WTC11 (cell line): ENCODE measurements around the gene MAP3K1. TPM values are rescaled to one million over a fixed set of nuclear protein-coding genes. Genes with fewer than 3 reads are reported as not detected.
"Not testable (repeated sequence)": the region's sequence is repeated elsewhere in the genome, so short reads cannot be mapped to it uniquely, and the experiment has no call there.

Experiments
- ATAC-seq: fragments of 200-7000 bp; cut with Tn5 transposase; 2 replicates; pipeline ENCODE4 v1.10.0; 2021; ENCODE audit warnings: mild to moderate bottlenecking, moderate library complexity
- CTCF ChIA-PET: fragments of 300-600 bp; sonication (Branson Sonifier 250); formaldehyde crosslinking; loops from one replicate; lab custom pipeline; 2021; ENCODE audit warnings: antibody characterized with exemption; lab: Charles Lee
- POLR2A ChIA-PET: fragments of 350-600 bp; sonication (Branson Sonifier 250); formaldehyde crosslinking; loops from one replicate; lab custom pipeline; 2021; ENCODE audit warnings: antibody characterized with exemption; lab: Charles Lee
- DNase-seq: peaks from one replicate; pipeline ENCODE4 v3.0.0; 2021; ENCODE audit warnings: low spot score
- H3K27ac Mint-ChIP-seq: 2 replicates; pipeline ENCODE4 v1.8.0; 2021; ENCODE audit warnings: mixed read lengths
- H3K27me3 Mint-ChIP-seq: 2 replicates; pipeline ENCODE4 v1.8.0; 2021; ENCODE audit warnings: low read depth, mild to moderate bottlenecking, moderate library complexity, mixed read lengths
- H3K36me3 Mint-ChIP-seq: 2 replicates; pipeline ENCODE4 v1.8.0; 2021; ENCODE audit warnings: mixed read lengths
- H3K4me1 Mint-ChIP-seq: 2 replicates; pipeline ENCODE4 v1.8.0; 2022; ENCODE audit warnings: mixed read lengths
- H3K4me3 Mint-ChIP-seq: 2 replicates; pipeline ENCODE4 v1.8.0; 2021; ENCODE audit warnings: mild to moderate bottlenecking, moderate library complexity, mixed read lengths
- H3K9me3 Mint-ChIP-seq: 2 replicates; pipeline ENCODE4 v1.8.0; 2021; ENCODE audit warnings: mixed read lengths
- CBFB ChIP-seq: sonication (generic); formaldehyde crosslinking; IDR thresholded peaks from 2 replicates; pipeline ENCODE4 v1.8.1; 2022; ENCODE audit warnings: mild to moderate bottlenecking, low read depth, missing genetic modification reagents
- JUN ChIP-seq: sonication (generic); formaldehyde crosslinking; IDR thresholded peaks from 2 replicates; pipeline ENCODE4 v1.8.0; 2023; ENCODE audit warnings: mild to moderate bottlenecking, missing genetic modification reagents
- NR1H2 ChIP-seq: sonication (generic); formaldehyde crosslinking; IDR thresholded peaks from 2 replicates; pipeline ENCODE4 v1.9.0; 2021; ENCODE audit warnings: mild to moderate bottlenecking, moderate library complexity, missing genetic modification reagents
- NR2C2 ChIP-seq: sonication (generic); formaldehyde crosslinking; IDR thresholded peaks from 2 replicates; pipeline ENCODE4 v1.8.0; 2022; ENCODE audit warnings: mild to moderate bottlenecking, missing genetic modification reagents
- TP53 ChIP-seq: sonication (generic); formaldehyde crosslinking; IDR thresholded peaks from 2 replicates; pipeline ENCODE4 v1.8.1; 2023; ENCODE audit warnings: mild to moderate bottlenecking, missing genetic modification reagents
- total RNA-seq: library from RNA; stranded (reverse); gene quantifications from 3 replicates; pipeline ENCODE4 v1.2.3, GENCODE V29; 2021
- TF ChIP-seq, protein P1 (sequence below): sonication (generic); formaldehyde crosslinking; IDR thresholded peaks from 2 replicates; pipeline ENCODE4 v1.8.0; 2022; ENCODE audit warnings: mild to moderate bottlenecking, missing genetic modification reagents
- TF ChIP-seq, protein P2 (sequence below): sonication (generic); formaldehyde crosslinking; IDR thresholded peaks from 2 replicates; pipeline ENCODE4 v1.8.1; 2023; ENCODE audit warnings: mild to moderate bottlenecking, missing genetic modification reagents, moderate library complexity
- TF ChIP-seq, protein P3 (sequence below): sonication (generic); formaldehyde crosslinking; IDR thresholded peaks from 2 replicates; pipeline ENCODE4 v1.8.1; 2022; ENCODE audit warnings: low read depth, missing genetic modification reagents, borderline replicate concordance
- TF ChIP-seq, protein P4 (sequence below): fragments of 250-450 bp; sonication (Bioruptor Pico); IDR thresholded peaks from 2 replicates; pipeline ENCODE4 v1.9.0; 2021; ENCODE audit warnings: mild to moderate bottlenecking, borderline replicate concordance
- TF ChIP-seq, protein P5 (sequence below): sonication (generic); formaldehyde crosslinking; IDR thresholded peaks from 2 replicates; pipeline ENCODE4 v1.8.0; 2022; ENCODE audit warnings: mild to moderate bottlenecking, missing genetic modification reagents
- TF ChIP-seq, protein P6 (sequence below): fragments of 250-450 bp; sonication (Bioruptor Pico); conservative IDR thresholded peaks from 2 replicates; pipeline ENCODE4 v1.9.0; 2021; ENCODE audit warnings: mild to moderate bottlenecking
- TF ChIP-seq, protein P7 (sequence below): fragments of 250-450 bp; sonication (Bioruptor Pico); IDR thresholded peaks from 2 replicates; pipeline ENCODE4 v2.1.2; 2022; ENCODE audit warnings: mild to moderate bottlenecking, moderate library complexity
- TF ChIP-seq, protein P8 (sequence below): sonication (generic); formaldehyde crosslinking; IDR thresholded peaks from 2 replicates; pipeline ENCODE4 v1.8.1; 2023; ENCODE audit warnings: mild to moderate bottlenecking, missing genetic modification reagents

MAP3K1 gene
- total RNA-seq, 1 experiment from 2014 or later: 16.3 TPM

DNA sequence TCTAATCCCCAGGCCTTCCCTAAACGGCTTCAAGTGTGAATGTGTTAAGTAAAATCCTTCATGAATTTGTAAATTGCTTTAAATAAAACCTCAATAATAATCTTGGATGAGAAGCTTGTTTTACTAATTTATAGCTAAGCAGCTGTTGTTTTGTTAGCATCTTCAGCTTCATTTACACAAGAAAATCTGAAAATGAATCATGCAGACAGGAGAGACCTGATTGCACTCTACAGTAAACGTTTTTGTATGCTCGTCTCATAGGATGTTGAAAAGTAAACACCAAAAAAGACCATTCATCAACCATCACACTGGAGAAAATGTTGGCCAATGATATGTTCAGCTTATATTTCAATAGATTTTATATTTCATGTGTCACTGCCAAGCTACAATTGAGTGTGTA is 40.4 kb upstream of the MAP3K1 start (continued):
- TF ChIP-seq, protein P1, sequence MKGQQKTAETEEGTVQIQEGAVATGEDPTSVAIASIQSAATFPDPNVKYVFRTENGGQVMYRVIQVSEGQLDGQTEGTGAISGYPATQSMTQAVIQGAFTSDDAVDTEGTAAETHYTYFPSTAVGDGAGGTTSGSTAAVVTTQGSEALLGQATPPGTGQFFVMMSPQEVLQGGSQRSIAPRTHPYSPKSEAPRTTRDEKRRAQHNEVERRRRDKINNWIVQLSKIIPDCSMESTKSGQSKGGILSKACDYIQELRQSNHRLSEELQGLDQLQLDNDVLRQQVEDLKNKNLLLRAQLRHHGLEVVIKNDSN (CRISPR knock-in tag): no peak

DNA sequence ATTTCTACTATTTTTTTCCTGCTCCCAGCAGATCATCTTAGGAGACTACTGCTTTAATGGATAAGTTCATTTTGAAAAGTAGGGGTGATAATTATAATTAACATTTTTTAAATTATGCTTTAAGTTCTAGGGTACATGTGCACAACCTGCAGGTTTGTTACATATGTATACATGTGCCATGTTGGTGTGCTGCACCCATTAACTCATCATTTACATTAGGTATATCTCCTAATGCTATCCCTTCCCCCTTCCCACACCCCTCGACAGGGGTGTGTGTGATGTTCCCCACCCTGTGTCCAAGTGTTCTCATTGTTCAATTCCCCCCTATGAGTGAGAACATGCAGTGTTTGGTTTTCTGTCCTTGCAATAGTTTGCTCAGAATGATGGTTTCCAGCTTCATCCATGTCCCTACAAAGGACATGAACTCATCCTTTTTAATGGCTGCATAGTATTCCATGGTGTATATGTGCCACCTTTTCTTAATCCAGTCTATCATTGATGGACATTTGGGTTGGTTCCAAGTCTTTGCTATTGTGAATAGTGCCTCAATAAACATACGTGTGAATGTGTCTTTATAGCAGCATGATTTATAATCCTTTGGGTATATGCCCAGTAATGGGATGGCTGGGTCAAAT is 39.0 kb upstream of the MAP3K1 start:
- H3K27ac Mint-ChIP-seq, ATAC-seq, CTCF ChIA-PET, POLR2A ChIA-PET, H3K27me3 Mint-ChIP-seq, H3K4me3 Mint-ChIP-seq, DNase-seq, H3K4me1 Mint-ChIP-seq: not testable (repeated sequence)
- Mint-ChIP-seq H3K9me3 (peaks cover 27% of the 10 kb centered on the region), H3K36me3 (peaks cover 11% of the 10 kb centered on the region)

DNA sequence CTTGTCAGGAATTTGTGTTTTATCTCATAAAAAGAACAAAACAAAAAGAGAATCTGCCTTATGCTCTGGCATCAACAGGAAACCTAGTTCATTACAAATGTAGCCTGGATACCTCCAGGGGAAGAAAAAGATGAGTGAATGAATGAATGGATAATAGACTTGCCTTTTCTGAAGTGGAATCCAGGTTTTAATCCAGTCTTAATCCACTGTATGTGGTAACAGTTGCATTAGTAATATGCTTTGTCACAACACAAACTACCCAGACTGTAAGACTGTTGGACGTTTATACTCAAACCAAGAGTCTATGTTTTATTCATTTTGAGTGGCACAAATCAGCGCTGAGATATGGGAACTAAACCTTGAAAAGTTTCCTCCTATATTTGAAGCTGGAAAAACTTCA is 32.1 kb upstream of the MAP3K1 start:
- DNase-seq: no peak
- Mint-ChIP-seq H3K27me3 (no peaks in the 10 kb centered on the region; the same call in 1 of the 2 replicates), H3K36me3 (peaks cover 22% of the 10 kb centered on the region), H3K4me3 (no peak overlapping the region), H3K9me3 (peaks cover 33% of the 10 kb centered on the region), H3K4me1 (peaks cover 10% of the 10 kb centered on the region), H3K27ac (no peak overlapping the region)
- POLR2A ChIA-PET: no interaction called here
- CTCF ChIA-PET: interaction anchor here (1.7 kb wide), 1 partner anchor 12 kb away, joined by 4 read pairs; no protein-coding TSS in a partner anchor
- TF ChIP-seq, protein P2, sequence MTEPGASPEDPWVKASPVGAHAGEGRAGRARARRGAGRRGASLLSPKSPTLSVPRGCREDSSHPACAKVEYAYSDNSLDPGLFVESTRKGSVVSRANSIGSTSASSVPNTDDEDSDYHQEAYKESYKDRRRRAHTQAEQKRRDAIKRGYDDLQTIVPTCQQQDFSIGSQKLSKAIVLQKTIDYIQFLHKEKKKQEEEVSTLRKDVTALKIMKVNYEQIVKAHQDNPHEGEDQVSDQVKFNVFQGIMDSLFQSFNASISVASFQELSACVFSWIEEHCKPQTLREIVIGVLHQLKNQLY (CRISPR knock-in tag): no peak
- TF ChIP-seq, protein P3, sequence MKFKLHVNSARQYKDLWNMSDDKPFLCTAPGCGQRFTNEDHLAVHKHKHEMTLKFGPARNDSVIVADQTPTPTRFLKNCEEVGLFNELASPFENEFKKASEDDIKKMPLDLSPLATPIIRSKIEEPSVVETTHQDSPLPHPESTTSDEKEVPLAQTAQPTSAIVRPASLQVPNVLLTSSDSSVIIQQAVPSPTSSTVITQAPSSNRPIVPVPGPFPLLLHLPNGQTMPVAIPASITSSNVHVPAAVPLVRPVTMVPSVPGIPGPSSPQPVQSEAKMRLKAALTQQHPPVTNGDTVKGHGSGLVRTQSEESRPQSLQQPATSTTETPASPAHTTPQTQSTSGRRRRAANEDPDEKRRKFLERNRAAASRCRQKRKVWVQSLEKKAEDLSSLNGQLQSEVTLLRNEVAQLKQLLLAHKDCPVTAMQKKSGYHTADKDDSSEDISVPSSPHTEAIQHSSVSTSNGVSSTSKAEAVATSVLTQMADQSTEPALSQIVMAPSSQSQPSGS (CRISPR knock-in tag): no peak
- TF ChIP-seq, protein P4, sequence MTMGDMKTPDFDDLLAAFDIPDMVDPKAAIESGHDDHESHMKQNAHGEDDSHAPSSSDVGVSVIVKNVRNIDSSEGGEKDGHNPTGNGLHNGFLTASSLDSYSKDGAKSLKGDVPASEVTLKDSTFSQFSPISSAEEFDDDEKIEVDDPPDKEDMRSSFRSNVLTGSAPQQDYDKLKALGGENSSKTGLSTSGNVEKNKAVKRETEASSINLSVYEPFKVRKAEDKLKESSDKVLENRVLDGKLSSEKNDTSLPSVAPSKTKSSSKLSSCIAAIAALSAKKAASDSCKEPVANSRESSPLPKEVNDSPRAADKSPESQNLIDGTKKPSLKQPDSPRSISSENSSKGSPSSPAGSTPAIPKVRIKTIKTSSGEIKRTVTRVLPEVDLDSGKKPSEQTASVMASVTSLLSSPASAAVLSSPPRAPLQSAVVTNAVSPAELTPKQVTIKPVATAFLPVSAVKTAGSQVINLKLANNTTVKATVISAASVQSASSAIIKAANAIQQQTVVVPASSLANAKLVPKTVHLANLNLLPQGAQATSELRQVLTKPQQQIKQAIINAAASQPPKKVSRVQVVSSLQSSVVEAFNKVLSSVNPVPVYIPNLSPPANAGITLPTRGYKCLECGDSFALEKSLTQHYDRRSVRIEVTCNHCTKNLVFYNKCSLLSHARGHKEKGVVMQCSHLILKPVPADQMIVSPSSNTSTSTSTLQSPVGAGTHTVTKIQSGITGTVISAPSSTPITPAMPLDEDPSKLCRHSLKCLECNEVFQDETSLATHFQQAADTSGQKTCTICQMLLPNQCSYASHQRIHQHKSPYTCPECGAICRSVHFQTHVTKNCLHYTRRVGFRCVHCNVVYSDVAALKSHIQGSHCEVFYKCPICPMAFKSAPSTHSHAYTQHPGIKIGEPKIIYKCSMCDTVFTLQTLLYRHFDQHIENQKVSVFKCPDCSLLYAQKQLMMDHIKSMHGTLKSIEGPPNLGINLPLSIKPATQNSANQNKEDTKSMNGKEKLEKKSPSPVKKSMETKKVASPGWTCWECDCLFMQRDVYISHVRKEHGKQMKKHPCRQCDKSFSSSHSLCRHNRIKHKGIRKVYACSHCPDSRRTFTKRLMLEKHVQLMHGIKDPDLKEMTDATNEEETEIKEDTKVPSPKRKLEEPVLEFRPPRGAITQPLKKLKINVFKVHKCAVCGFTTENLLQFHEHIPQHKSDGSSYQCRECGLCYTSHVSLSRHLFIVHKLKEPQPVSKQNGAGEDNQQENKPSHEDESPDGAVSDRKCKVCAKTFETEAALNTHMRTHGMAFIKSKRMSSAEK: no peak
- TF ChIP-seq TP53 (CRISPR knock-in tag) (no peak), NR2C2 (CRISPR knock-in tag) (no peak), NR1H2 (CRISPR knock-in tag) (no peak), CBFB (no peak), JUN (no peak)
- TF ChIP-seq, protein P5, sequence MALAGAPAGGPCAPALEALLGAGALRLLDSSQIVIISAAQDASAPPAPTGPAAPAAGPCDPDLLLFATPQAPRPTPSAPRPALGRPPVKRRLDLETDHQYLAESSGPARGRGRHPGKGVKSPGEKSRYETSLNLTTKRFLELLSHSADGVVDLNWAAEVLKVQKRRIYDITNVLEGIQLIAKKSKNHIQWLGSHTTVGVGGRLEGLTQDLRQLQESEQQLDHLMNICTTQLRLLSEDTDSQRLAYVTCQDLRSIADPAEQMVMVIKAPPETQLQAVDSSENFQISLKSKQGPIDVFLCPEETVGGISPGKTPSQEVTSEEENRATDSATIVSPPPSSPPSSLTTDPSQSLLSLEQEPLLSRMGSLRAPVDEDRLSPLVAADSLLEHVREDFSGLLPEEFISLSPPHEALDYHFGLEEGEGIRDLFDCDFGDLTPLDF (CRISPR knock-in tag): no peak
- TF ChIP-seq, protein P6, sequence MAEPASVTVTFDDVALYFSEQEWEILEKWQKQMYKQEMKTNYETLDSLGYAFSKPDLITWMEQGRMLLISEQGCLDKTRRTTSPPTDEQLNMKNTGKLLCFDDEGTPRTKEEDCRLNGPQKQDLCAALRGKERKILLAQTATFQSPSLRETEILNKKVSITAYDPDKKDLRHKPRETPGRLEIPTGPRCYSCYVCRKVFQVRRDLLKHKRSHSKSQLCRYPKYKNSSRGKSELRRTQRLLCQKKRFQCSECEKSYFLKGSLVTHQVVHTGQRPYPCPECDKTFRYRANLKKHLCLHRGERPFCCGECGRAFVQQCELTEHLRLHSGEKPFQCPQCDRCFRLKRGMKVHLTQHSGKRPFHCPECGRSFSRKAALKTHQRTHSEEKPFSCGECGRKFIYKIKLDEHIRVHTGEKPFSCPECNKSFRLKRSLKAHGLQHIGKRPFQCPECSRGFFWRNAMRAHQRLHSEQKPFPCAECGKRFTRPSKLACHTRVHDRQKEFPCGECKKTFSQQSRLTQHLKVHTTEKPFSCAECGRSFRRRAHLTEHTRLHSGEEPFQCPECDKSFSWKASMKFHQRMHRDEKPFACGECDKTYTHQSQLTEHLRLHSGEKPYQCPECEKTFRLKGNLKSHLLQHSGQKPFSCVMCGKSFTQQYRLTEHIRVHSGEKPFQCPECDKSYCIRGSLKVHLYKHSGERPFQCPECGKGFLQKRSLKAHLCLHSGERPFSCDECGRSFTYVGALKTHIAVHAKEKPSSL (CRISPR knock-in tag): no peak
- TF ChIP-seq, protein P7, sequence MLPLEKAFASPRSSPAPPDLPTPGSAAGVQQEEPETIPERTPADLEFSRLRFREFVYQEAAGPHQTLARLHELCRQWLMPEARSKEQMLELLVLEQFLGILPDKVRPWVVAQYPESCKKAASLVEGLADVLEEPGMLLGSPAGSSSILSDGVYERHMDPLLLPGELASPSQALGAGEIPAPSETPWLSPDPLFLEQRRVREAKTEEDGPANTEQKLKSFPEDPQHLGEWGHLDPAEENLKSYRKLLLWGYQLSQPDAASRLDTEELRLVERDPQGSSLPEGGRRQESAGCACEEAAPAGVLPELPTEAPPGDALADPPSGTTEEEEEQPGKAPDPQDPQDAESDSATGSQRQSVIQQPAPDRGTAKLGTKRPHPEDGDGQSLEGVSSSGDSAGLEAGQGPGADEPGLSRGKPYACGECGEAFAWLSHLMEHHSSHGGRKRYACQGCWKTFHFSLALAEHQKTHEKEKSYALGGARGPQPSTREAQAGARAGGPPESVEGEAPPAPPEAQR (CRISPR knock-in tag): no peak
- TF ChIP-seq, protein P8, sequence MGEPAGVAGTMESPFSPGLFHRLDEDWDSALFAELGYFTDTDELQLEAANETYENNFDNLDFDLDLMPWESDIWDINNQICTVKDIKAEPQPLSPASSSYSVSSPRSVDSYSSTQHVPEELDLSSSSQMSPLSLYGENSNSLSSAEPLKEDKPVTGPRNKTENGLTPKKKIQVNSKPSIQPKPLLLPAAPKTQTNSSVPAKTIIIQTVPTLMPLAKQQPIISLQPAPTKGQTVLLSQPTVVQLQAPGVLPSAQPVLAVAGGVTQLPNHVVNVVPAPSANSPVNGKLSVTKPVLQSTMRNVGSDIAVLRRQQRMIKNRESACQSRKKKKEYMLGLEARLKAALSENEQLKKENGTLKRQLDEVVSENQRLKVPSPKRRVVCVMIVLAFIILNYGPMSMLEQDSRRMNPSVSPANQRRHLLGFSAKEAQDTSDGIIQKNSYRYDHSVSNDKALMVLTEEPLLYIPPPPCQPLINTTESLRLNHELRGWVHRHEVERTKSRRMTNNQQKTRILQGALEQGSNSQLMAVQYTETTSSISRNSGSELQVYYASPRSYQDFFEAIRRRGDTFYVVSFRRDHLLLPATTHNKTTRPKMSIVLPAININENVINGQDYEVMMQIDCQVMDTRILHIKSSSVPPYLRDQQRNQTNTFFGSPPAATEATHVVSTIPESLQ (CRISPR knock-in tag): no peak
- no peak for ATAC-seq
